ENCODE measurements around the gene DIPK1C. TPM values are rescaled to one million over a fixed set of nuclear protein-coding genes. Genes with fewer than 3 reads are reported as not detected.

The DIPK1C gene
- total RNA-seq, 8 experiments from 2014 or later = 0.09 to 4.3 (median 0.47) TPM; not detected in 1

Other genes starting within 250 kb of the DIPK1C start
- 10 to 100 TPM; 26.4 to 63.6 (median 35.5) TPM for gene CYB5A, start 165.3 kb downstream of the DIPK1C start, total RNA-seq
- under 1 TPM in 2 of 8 experiments, not detected in 6; 0.05 to 0.14 TPM for gene C18orf63, start 141.5 kb downstream of the DIPK1C start, total RNA-seq
- gene CNDP2, start 39.1 kb upstream of the DIPK1C start, total RNA-seq = 100 to 1,000 TPM in 3 of 8 experiments, 10 to 100 TPM in 5; 42.5 to 222 (median 75.9) TPM
- gene CNDP1, start 77.2 kb upstream of the DIPK1C start, total RNA-seq = under 1 TPM in 7 of 8 experiments, not detected in 1; 0.08 to 0.57 (median 0.20) TPM
- gene ZNF407, start 140.6 kb upstream of the DIPK1C start, total RNA-seq = 10 to 100 TPM in 7 of 8 experiments, 1 to 10 TPM in 1; 7.9 to 23.6 (median 11.6) TPM

All from motor neuron (in vitro differentiated cells).